AG09319 (cell line): ENCODE data around the gene SGK2.

Experiments used
- DNase-seq: peaks from one replicate; pipeline ENCODE4 v3.0.0-alpha.2; 2010; ENCODE audit warnings: low read depth; ENCODE audit errors: extremely low read depth
- TF ChIP-seq, protein P1 (sequence below): IDR thresholded peaks from 2 replicates; pipeline ENCODE4 v1.5.1; 2011; ENCODE audit warnings: low read depth, mild to moderate bottlenecking, inconsistent platforms, low read length, moderate library complexity

The SGK2 gene

DNA sequence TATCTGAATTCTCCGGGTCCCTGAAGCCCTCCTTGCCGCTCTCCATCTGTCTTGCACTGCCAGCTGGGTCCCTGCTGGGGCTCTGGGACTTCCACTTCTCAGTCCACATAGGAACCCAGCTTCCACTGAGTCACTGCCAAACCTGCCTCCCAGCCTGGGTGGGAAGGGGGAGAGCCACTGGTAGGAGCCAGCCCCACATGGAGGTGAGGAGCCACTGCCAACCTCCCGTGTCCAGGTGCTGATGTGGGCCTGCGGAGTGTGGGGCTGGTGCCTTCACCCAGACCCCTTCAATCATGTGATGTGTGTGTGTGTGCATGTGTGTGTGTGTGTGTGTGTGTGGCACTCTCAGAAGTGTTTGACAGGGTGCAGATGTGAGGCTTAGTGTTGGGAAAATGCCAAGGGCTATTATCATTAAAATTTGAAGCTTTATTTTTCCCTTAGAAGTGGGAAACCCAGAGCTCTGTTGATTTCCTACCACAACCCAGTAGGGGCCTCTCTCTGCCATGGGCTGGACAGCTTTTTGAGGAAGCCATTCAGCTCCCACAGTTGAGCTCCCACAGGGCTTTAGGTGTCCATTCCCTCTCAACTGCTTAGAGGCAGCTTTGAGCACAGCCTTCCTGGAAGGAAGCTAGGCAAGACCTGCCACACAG lies 9.3 kb upstream of the SGK2 start:
- TF ChIP-seq, protein P1, sequence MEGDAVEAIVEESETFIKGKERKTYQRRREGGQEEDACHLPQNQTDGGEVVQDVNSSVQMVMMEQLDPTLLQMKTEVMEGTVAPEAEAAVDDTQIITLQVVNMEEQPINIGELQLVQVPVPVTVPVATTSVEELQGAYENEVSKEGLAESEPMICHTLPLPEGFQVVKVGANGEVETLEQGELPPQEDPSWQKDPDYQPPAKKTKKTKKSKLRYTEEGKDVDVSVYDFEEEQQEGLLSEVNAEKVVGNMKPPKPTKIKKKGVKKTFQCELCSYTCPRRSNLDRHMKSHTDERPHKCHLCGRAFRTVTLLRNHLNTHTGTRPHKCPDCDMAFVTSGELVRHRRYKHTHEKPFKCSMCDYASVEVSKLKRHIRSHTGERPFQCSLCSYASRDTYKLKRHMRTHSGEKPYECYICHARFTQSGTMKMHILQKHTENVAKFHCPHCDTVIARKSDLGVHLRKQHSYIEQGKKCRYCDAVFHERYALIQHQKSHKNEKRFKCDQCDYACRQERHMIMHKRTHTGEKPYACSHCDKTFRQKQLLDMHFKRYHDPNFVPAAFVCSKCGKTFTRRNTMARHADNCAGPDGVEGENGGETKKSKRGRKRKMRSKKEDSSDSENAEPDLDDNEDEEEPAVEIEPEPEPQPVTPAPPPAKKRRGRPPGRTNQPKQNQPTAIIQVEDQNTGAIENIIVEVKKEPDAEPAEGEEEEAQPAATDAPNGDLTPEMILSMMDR: no peak

DNA sequence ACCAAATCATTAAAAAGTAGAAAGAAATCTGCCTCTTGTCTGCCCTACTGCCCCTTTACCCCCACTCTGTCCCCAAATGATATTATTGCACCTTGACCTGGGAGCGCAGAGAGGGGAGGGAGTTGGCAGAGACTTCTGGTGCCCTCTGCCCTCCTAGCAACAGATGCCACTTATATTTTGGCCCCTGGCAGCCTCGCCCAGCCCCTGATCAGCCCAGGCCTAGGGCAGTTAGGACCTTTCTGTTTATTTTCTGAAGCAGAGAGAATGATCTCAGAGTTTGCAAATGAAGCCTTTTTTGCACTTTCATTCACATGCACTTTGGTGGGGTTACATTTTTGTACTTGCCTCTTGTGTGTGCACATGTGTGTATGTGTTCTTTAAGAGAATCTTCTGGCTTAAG lies 8.4 kb upstream of the SGK2 start:
- TF ChIP-seq, protein P1: no peak
- DNase-seq: no peak

More for the DNA sequence above, 9.3 kb upstream of the SGK2 start:
- DNase-seq: no peak

DNA sequence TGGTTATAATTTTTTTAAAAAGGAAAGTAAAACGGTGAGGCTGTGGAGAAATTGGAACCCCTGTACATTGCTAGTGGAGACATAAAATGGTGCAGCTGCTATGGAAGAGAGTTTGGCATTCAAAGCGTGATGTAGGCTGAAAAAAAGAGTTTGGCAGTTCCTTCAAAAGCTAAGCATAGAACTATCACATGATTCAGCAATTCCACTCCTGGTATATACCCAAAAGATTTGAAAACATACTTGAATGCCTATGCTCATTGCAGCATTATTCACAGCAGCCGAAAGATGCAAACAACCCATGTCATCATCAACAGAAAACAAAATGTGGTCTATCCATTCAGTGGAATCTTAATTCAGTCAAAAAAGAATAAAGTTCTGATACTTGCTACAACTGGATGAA lies 4.5 kb upstream of the SGK2 start:
- TF ChIP-seq, protein P1: no peak

DNA sequence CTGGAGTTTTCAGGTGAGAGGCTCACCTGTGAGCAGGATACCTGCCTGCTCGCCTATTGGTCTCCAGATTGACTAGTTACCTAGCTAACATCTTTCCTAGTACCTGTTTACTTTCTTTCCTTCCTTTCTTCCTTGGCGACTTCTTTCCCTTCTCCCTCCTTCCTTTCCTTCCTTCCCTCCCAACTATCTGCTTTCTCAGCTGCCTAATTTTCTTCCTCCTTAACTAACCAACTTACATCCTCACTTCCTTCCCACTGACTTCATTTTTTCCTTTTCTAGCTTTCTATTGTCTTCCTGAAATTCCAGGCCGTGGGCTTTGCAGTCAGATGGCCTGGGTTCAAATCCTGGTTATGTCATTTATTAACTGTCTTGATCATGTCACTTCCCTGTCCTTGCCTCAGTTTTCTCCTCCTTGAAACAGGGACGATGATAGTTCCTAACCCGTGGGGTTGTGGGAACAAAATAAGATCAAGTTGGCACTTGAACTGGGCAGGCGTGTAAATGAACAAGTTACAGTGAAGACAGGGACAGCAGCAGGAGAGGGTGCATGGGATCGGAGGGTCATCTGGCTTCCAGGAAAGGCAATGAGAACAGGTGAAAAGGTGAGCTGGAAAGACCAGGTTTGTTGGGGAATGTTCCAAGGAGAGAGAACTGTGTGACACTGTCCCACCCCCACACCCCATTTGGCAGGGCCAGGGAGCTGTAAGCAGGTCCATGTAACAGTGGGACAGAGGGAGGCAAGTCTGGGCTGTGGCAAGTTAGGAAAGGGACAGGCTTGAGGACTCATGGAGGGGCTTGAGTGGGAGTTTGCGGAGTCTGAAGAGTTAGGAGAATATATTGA lies 540 bp downstream of the SGK2 start:
- DNase-seq: no peak

More for the DNA sequence above, 4.5 kb upstream of the SGK2 start:
- DNase-seq: no peak

DNA sequence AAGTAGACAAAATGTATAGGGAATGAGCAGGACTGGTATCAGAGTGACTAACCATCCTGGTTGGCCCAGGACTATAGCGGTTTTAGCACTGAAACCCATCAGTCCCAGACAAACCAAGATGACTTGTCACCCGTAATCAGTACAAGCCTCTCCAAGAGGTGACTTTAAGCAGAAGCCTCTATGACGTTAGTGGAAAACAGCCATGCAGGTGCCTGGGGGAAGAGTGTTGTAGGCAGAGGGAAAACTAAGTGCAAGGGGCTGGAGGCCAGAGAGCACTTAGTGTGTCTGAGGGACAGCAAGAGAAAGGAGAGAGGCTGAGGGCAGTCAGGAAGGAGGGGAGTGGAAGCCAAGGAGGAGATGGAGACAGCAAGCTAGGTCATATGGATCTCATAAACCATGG lies 2.1 kb downstream of the SGK2 start:
- TF ChIP-seq, protein P1: no peak
- DNase-seq: no peak

More for the DNA sequence above, 540 bp downstream of the SGK2 start:
- TF ChIP-seq, protein P1: no peak

DNA sequence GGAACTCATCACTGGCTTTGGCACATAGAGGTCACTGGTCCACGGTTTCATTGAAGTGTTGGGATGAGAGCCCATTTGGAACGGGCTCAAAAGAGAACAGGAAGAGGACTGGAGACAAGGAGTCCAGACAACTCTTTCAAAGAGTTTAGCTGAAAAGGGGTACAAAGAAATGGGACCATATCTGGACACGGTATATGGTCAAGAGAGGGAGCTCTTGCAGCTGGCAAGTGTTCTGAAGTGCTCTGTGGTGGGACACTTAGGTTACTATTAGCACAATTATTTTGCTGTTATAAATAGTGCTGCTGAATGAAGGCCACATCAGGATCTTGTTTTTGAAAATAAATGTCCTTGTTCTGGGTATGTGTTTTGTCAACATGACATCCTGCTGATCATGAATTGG lies 4.6 kb downstream of the SGK2 start:
- no peak for DNase-seq

More for the DNA sequence above, 4.6 kb downstream of the SGK2 start:
- TF ChIP-seq, protein P1: no peak
